Bronchial epithelial cell (primary cell): Measurements from ENCODE around the gene SMIM13. TPM values are rescaled to one million over a fixed set of nuclear protein-coding genes. Genes with fewer than 3 reads are reported as not detected.

Experiments
- DNase-seq: peaks from one replicate; pipeline ENCODE4 v3.0.0-alpha.2; 2010; ENCODE audit warnings: low read depth
- FAIRE-seq: peaks from 2 replicates; lab custom pipeline; 2011; peaks lifted over from hg19 to GRCh38; lab: Jason Lieb, UNC
- H3K27me3 ChIP-seq: 2 replicates; pipeline ENCODE4 v1.5.1; 2011; ENCODE audit warnings: low read length; ENCODE audit not compliant: control insufficient read depth, insufficient read depth
- H3K36me3 ChIP-seq: 2 replicates; pipeline ENCODE4 v1.5.1; 2011; ENCODE audit warnings: low read length; ENCODE audit not compliant: control insufficient read depth, insufficient read depth
- H3K4me3 ChIP-seq: 2 replicates; pipeline ENCODE4 v1.5.1; 2011; ENCODE audit warnings: mild to moderate bottlenecking, low read depth, low read length, control low read depth
- CTCF ChIP-seq: IDR thresholded peaks from 2 replicates; pipeline ENCODE4 v1.5.1; 2011; ENCODE audit warnings: mild to moderate bottlenecking, moderate library complexity, low read length, control low read depth, inconsistent platforms; ENCODE audit not compliant: insufficient read depth, severe bottlenecking
- total RNA-seq: library from RNA; depleted of rRNA; stranded (reverse); fragments of >200 nt; gene quantifications from 2 replicates; pipeline ENCODE4 v1.2.1, GENCODE V29; 2014

The SMIM13 gene
- total RNA-seq: 16.4 and 17.1 TPM in 2 replicates

- peak; percentile 44 for TF ChIP-seq CTCF
- peak within 1 kb of the TSS; percentile 100 for H3K4me3 ChIP-seq
- no peaks in the 10 kb centered on the region for H3K36me3 ChIP-seq
- no peaks in the 10 kb centered on the region for H3K27me3 ChIP-seq
- no peak for FAIRE-seq
- DNase-seq: peak; percentile 94
Measured at GRCh38 chr6:11093626-11094410, at the start of gene SMIM13. Gene SMIM13, plus strand, starts transcription at chr6:11093834. Its CDS starts 480 bp downstream, at chr6:11094314.

GRCh38 chr6:11043961-11044711, 49.5 kb upstream of the SMIM13 start, which contains the start of gene ELOVL2:
Gene ELOVL2, minus strand, starts transcription at chr6:11044305. Its CDS starts 75 bp downstream, at chr6:11044230.
- peak; percentile 50 for TF ChIP-seq CTCF
- H3K36me3 ChIP-seq: no peaks in the 10 kb centered on the region
- H3K4me3 ChIP-seq: peak within 1 kb of the TSS; percentile 20
- FAIRE-seq (no peak), DNase-seq (no peak)
- peaks cover 17% of the 10 kb centered on the region for H3K27me3 ChIP-seq

- DNase-seq: no peak
- H3K36me3 ChIP-seq: no peaks in the 10 kb centered on the region
- peaks cover 17% of the 10 kb centered on the region for H3K27me3 ChIP-seq
- no peak for TF ChIP-seq CTCF
- H3K4me3 ChIP-seq: peak overlapping the region; percentile 20
- no peak for FAIRE-seq
Measured at GRCh38 chr6:11044712-11045167, 48.9 kb upstream of the SMIM13 start.

GRCh38 chr6:11050731-11051130, 42.9 kb upstream of the SMIM13 start:
- TF ChIP-seq CTCF: no peak
- Histone ChIP-seq H3K36me3 (no peaks in the 10 kb centered on the region), H3K4me3 (no peak overlapping the region), H3K27me3 (no peaks in the 10 kb centered on the region)
- DNase-seq: peak; percentile 47
- no peak for FAIRE-seq

- FAIRE-seq (no peak), DNase-seq (no peak)
- no peak for TF ChIP-seq CTCF
- Histone ChIP-seq H3K27me3 (no peaks in the 10 kb centered on the region), H3K36me3 (no peaks in the 10 kb centered on the region), H3K4me3 (no peak overlapping the region)
Measured at GRCh38 chr6:11053307-11053706, 40.3 kb upstream of the SMIM13 start.
